GM12878 (cell line): ENCODE results near the gene TRDMT1. TPM values are rescaled to one million over a fixed set of nuclear protein-coding genes. Genes with fewer than 3 reads are reported as not detected.

Experiments used
- ATAC-seq: fragments of 200-7000 bp; cut with Tn5 transposase; 3 replicates; pipeline ENCODE4 v1.9.1; 2020; ENCODE audit warnings: mild to moderate bottlenecking, moderate library complexity
- Bru-seq: library from RNA; stranded (reverse); fragments of 400-500 nt; gene quantifications from one replicate; lab custom pipeline; 2021; lab: Mats Ljungman, UMichigan
- BruChase-seq, 2 experiments: library from RNA; stranded (reverse); fragments of 400-500 nt; gene quantifications; one replicate each; lab custom pipeline; 2021; lab: Mats Ljungman, UMichigan
- BruUV-seq: library from RNA; stranded (reverse); fragments of 400-500 nt; replicated peaks from 2 replicates; lab custom pipeline; 2021; lab: Mats Ljungman, UMichigan
- CTCF ChIA-PET: fragments of 300-600 bp; sonication (Branson Sonifier 250); formaldehyde crosslinking; extraction: SDS; loops from one replicate; lab custom pipeline; 2021; ENCODE audit warnings: inconsistent platforms; lab: Yijun Ruan, JAX
- POLR2A ChIA-PET: fragments of 350-600 bp; formaldehyde crosslinking; extraction: SDS; loops from one replicate; lab custom pipeline; 2021; ENCODE audit warnings: inconsistent platforms; lab: Charles Lee
- RAD21 ChIA-PET: fragments of 300-600 bp; sonication (Branson Sonifier 250); formaldehyde crosslinking; loops from one replicate; lab custom pipeline; 2023; ENCODE audit warnings: antibody characterized with exemption; ENCODE audit not compliant: unreplicated experiment; lab: Charles Lee
- SMC1A ChIA-PET: fragments of 300-600 bp; sonication (Branson Sonifier 250); formaldehyde crosslinking; loops from one replicate; lab custom pipeline; 2023; ENCODE audit not compliant: unreplicated experiment, uncharacterized antibody; lab: Charles Lee
- DNase-seq: peaks from one replicate; pipeline ENCODE4 v3.0.0-alpha.2; 2011; ENCODE audit warnings: low read depth, low spot score
- FAIRE-seq: peaks from 3 replicates; lab custom pipeline; 2011; peaks lifted over from hg19 to GRCh38; lab: Jason Lieb, UNC
- H2AFZ ChIP-seq: 2 replicates; pipeline ENCODE4 v1.6.0; 2011; ENCODE audit warnings: low read depth, low read length, control low read depth; ENCODE audit not compliant: control insufficient read depth
- H3K27ac ChIP-seq: 2 replicates; pipeline ENCODE4 v1.5.1; 2011; ENCODE audit warnings: control low read depth; ENCODE audit not compliant: control insufficient read depth, insufficient read depth
- H3K27me3 ChIP-seq, 2 experiments: replicated peaks in 1 of 2; 2 replicates each; pipeline versions ENCODE4 v1.6.0 to v1.6.1; 2011; ENCODE audit warnings: low read length in 1 of 2; ENCODE audit not compliant: control insufficient read depth in 2 of 2, insufficient read depth in 2 of 2
- H3K36me3 ChIP-seq, 2 experiments: 2 replicates each; pipeline ENCODE4 v1.5.1; 2011; ENCODE audit warnings: low read length in 1 of 2; ENCODE audit not compliant: control insufficient read depth in 2 of 2, insufficient read depth in 2 of 2
- H3K4me1 ChIP-seq: 2 replicates; pipeline ENCODE4 v1.6.1; 2011; ENCODE audit warnings: mild to moderate bottlenecking, low read length, moderate library complexity, mixed read lengths; ENCODE audit not compliant: control insufficient read depth, insufficient read depth
- H3K4me2 ChIP-seq: 2 replicates; pipeline ENCODE4 v1.6.0; 2011; ENCODE audit warnings: control low read depth; ENCODE audit not compliant: control insufficient read depth, insufficient read depth
- H3K4me3 ChIP-seq: fragments of 200-600 bp; sonication (generic); 2 replicates; pipeline ENCODE4 v1.5.1; 2016
- H3K79me2 ChIP-seq: 2 replicates; pipeline ENCODE4 v1.6.0; 2011; ENCODE audit warnings: low read length; ENCODE audit not compliant: control insufficient read depth, insufficient read depth
- H3K9ac ChIP-seq: 2 replicates; pipeline ENCODE4 v1.8.0; 2011; ENCODE audit warnings: low read length, control low read depth, mixed read lengths; ENCODE audit not compliant: control insufficient read depth, insufficient read depth
- H3K9me3 ChIP-seq: replicated peaks from 3 replicates; pipeline ENCODE4 v1.5.1; 2011; ENCODE audit warnings: mild to moderate bottlenecking, low read length; ENCODE audit not compliant: control insufficient read depth, insufficient read depth
- H4K20me1 ChIP-seq: 2 replicates; pipeline ENCODE4 v1.6.0; 2011; ENCODE audit not compliant: control insufficient read depth, insufficient read depth
- BMI1 ChIP-seq: fragments of 450-650 bp; IDR thresholded peaks from 2 replicates; pipeline ENCODE4 v1.6.1; 2016; ENCODE audit warnings: mild to moderate bottlenecking, moderate library complexity, borderline replicate concordance
- EGR1 ChIP-seq, 2 experiments: IDR thresholded peaks; 1 replicate in 1 of 2; 2 replicates in 1 of 2; pipeline ENCODE4 v1.6.1; 2011 to 2012; ENCODE audit warnings: low read depth in 2 of 2, low read length in 2 of 2, borderline replicate concordance in 1 of 2, mild to moderate bottlenecking in 1 of 2, moderate library complexity in 1 of 2
- MTA2 ChIP-seq: fragments of 450-650 bp; IDR thresholded peaks from 2 replicates; pipeline ENCODE4 v1.6.1; 2016; ENCODE audit warnings: low read depth, mild to moderate bottlenecking, moderate library complexity
- NKRF ChIP-seq: fragments of 450-650 bp; conservative IDR thresholded peaks from 2 replicates; pipeline ENCODE4 v1.6.1; 2017; ENCODE audit warnings: mild to moderate bottlenecking, moderate library complexity
- PKNOX1 ChIP-seq: fragments of 450-650 bp; IDR thresholded peaks from 2 replicates; pipeline ENCODE4 v1.6.1; 2016; ENCODE audit warnings: mild to moderate bottlenecking
- RBBP5 ChIP-seq: fragments of 200-600 bp; sonication (generic); conservative IDR thresholded peaks from 2 replicates; pipeline ENCODE4 v1.6.1; 2016
- SIN3A ChIP-seq: IDR thresholded peaks from 2 replicates; pipeline ENCODE4 v1.6.1; 2012; ENCODE audit warnings: low read depth, low read length, improper control_type of control experiment
- SP1 ChIP-seq: IDR thresholded peaks from one replicate; pipeline ENCODE4 v1.6.1; 2011; ENCODE audit warnings: low read depth, low read length
- SRF ChIP-seq, 2 experiments: IDR thresholded peaks; 2 replicates each; pipeline ENCODE4 v1.6.1; 2011; ENCODE audit warnings: low read depth in 2 of 2, low read length in 2 of 2, mild to moderate bottlenecking in 1 of 2, moderate library complexity in 1 of 2
- STAT1 ChIP-seq: fragments of 450-650 bp; conservative IDR thresholded peaks from 2 replicates; pipeline ENCODE4 v1.6.1; 2014; ENCODE audit warnings: antibody characterized with exemption, mild to moderate bottlenecking
- SUPT20H ChIP-seq: IDR thresholded peaks from 2 replicates; pipeline ENCODE4 v1.6.1; 2011; ENCODE audit warnings: low read depth, mild to moderate bottlenecking, low read length, moderate library complexity, borderline replicate concordance; ENCODE audit not compliant: control insufficient read depth
- TBL1XR1 ChIP-seq: IDR thresholded peaks from 2 replicates; pipeline ENCODE4 v1.6.1; 2012; ENCODE audit warnings: low read depth, low read length, improper control_type of control experiment
- ZNF384 ChIP-seq: IDR thresholded peaks from 2 replicates; pipeline ENCODE4 v1.6.1; 2012; ENCODE audit warnings: low read depth, mild to moderate bottlenecking, low read length, improper control_type of control experiment, borderline replicate concordance
- ZNF622 ChIP-seq: fragments of 450-650 bp; IDR thresholded peaks from 2 replicates; pipeline ENCODE4 v1.6.1; 2017; ENCODE audit warnings: mild to moderate bottlenecking, inconsistent platforms
- ZSCAN29 ChIP-seq: fragments of 450-650 bp; IDR thresholded peaks from 2 replicates; pipeline ENCODE4 v1.6.1; 2017; ENCODE audit warnings: mild to moderate bottlenecking, moderate library complexity
- WGBS: methylation state at CpG from one replicate; pipeline ENCODE4 v1.1.6; 2016; ENCODE audit warnings: low lambda C conversion rate; ENCODE audit not compliant: insufficient replicate concordance, insufficient coverage; ENCODE audit errors: missing lambda C conversion rate; 5-methylcytosine and 5-hydroxymethylcytosine counted together
- in situ Hi-C: fragments of 300-500 bp; cut with MboI; formaldehyde crosslinking; loops from 9 replicates; pipeline ENCODE4 v1.14.3; 2018; ENCODE audit warnings: mixed read lengths
- intact Hi-C: fragments of 100-400 bp; cut with micrococcal nuclease; formaldehyde crosslinking; loops from one replicate; pipeline ENCODE4 v1.14.2; 2022; ENCODE audit not compliant: unreplicated experiment
- long read RNA-seq, 2 experiments: library from polyadenylated mRNA; unstranded; transcript quantifications; one replicate each; pipeline ENCODE4 v2.0.0, GENCODE V29; 2019 to 2020
- polyA minus RNA-seq, 3 experiments: library from RNA; depleted of rRNA, polyadenylated mRNA; stranded (reverse); fragments of >200 nt; gene quantifications; 2 replicates each; pipeline ENCODE4 v1.2.3, GENCODE V29; 2011
- polyA plus RNA-seq, 11 experiments: library from polyadenylated mRNA; depleted of rRNA in 4 of 11; unstranded in 6 of 11; stranded (reverse) in 5 of 11; fragments of >200 nt; fragmentation: Nextera tagmentation in 4 of 11; fragmentation: Illumina TruSeq in 1 of 11; extraction: Ambion mirVana in 4 of 11; extraction: Trizol in 1 of 11; gene quantifications; 1 replicate in 1 of 11; 2 replicates in 10 of 11; pipeline versions ENCODE4 v1.2.1 to v1.2.3, GENCODE V29; 2011 to 2016; ENCODE audit warnings: inconsistent platforms in 2 of 11, missing spikeins in 2 of 11, low read depth in 1 of 11
- total RNA-seq, 4 experiments: library from RNA; depleted of rRNA in 3 of 4; stranded (reverse); fragments of >200 nt in 3 of 4; fragmentation: Illumina TruSeq in 1 of 4; extraction: Trizol in 1 of 4; gene quantifications; 2 replicates each; pipeline versions ENCODE4 v1.2.1 to v1.2.3, GENCODE V29; 2013 to 2021

The TRDMT1 gene
- total RNA-seq (2013; cell fraction: nucleolus; rRNA removed): 14.5 and 14.6 TPM in 2 replicates
- total RNA-seq (2014; rRNA removed): 4.3 and 5.0 TPM in 2 replicates
- 3.7 and 4.3 TPM in 2 replicates for total RNA-seq (2014; rRNA removed; fragmentation: Illumina TruSeq; extraction: Trizol)
- 3.9 and 4.4 TPM in 2 replicates for total RNA-seq (2021)
- polyA plus RNA-seq (2011; ENCODE audit: low read depth): 8.9 TPM
- 4.5 and 6.1 TPM in 2 replicates for polyA plus RNA-seq (2011; rRNA removed)
- 1.1 and 1.8 TPM in 2 replicates for polyA plus RNA-seq (2011; cell fraction: cytosol; rRNA removed)
- 3.5 and 3.7 TPM in 2 replicates for polyA plus RNA-seq (2011; cell fraction: nucleus; rRNA removed)
- polyA plus RNA-seq (2012): 1.2 and 1.6 TPM in 2 replicates
- polyA plus RNA-seq (2014; fragmentation: Illumina TruSeq; extraction: Trizol): 4.7 and 9.0 TPM in 2 replicates
- polyA plus RNA-seq (2014; fragmentation: Nextera tagmentation; extraction: Ambion mirVana): 1 to 10 TPM; 2.3 to 5.2 TPM
- polyA plus RNA-seq (2014; rRNA removed): 2.2 and 3.3 TPM in 2 replicates
- polyA plus RNA-seq (2016; fragmentation: Nextera tagmentation; extraction: Ambion mirVana): 1 to 10 TPM; 7.1 to 9.7 TPM
- polyA minus RNA-seq (2011; rRNA and poly(A)+ RNA removed): 3.9 and 5.2 TPM in 2 replicates
- polyA minus RNA-seq (2011; cell fraction: cytosol; rRNA and poly(A)+ RNA removed): 2.5 and 3.6 TPM in 2 replicates
- polyA minus RNA-seq (2011; cell fraction: nucleus; rRNA and poly(A)+ RNA removed): 5.9 and 8.4 TPM in 2 replicates
- percentile 49 among the genes with signal in this experiment for Bru-seq, nascent RNA
- BruChase-seq, experiment 1, labeled RNA remaining after a 6-hour chase: percentile 43 among the genes with signal in this experiment
- BruChase-seq, experiment 2, labeled RNA remaining after a 2-hour chase: percentile 49 among the genes with signal in this experiment
- long read RNA-seq, experiment 1, partial matches to known transcripts: 0 of 4 reads
- long read RNA-seq, experiment 1, other reads (novel, unspliced or antisense): 2 of 4 reads
- long read RNA-seq, experiment 2, transcript TRDMT1-203 (11 exons, 3,527 nt): major isoform, 14 of 27 reads
- long read RNA-seq, experiment 2, partial matches to known transcripts: 1 of 27 reads
- long read RNA-seq, experiment 2, other reads (novel, unspliced or antisense): 12 of 27 reads

GRCh38 chr10:17200912-17201793, at the start of gene TRDMT1:
TRDMT1 (minus strand) TSS chr10:17201672; CDS start chr10:17201634, 38 bp downstream.
- 3% methylated on average over 58 of the region's 60 CpGs for WGBS
- no TSS peak for BruUV-seq
- ChIA-PET POLR2A (interaction anchor here (3.7 kb wide), 1 partner anchor 28 kb away, joined by 23 read pairs; the partner anchor contains the start of gene VIM), CTCF (interaction anchor here (0.7 to 3.1 kb wide), 8 partner anchors 9 to 1319 kb away, joined by 3 to 16 read pairs (median 4); partner anchors contain the start of gene VIM), SMC1A (interaction anchor here (1.0 to 2.8 kb wide), 9 partner anchors 12 to 37 kb away, joined by 3 to 8 read pairs (median 5); partner anchors contain the start of gene VIM), RAD21 (interaction anchor here (0.8 to 2.9 kb wide), 5 partner anchors 13 to 384 kb away, joined by 3 to 14 read pairs (median 6); partner anchors contain the start of gene RSU1)
- intact Hi-C loops (loop anchor here (1.0 kb wide), 1 partner anchor 29 kb away; no protein-coding TSS in a partner anchor), in situ Hi-C loops (loop anchor here (25.0 kb wide), 1 partner anchor 1461 kb away; the partner anchor contains the start of genes ARL5B and NSUN6)
- Histone ChIP-seq H3K9me3 (no peaks in the 10 kb centered on the region), H2AFZ (peak within 1 kb of the TSS; percentile 99), H3K4me1 (peaks cover under 1% of the 10 kb centered on the region), H3K79me2 (no peaks in the 10 kb centered on the region), H4K20me1 (no peaks in the 10 kb centered on the region), H3K27ac (peak within 1 kb of the TSS; percentile 58; the same call in 1 of the 2 replicates), H3K36me3 (no peaks in the 10 kb centered on the region), H3K27me3 (no peaks in the 10 kb centered on the region), H3K9ac (peak within 1 kb of the TSS; percentile 73), H3K4me2 (peak within 1 kb of the TSS; percentile 93), H3K4me3 (peak within 1 kb of the TSS; percentile 89)
- DNase-seq: no peak
- FAIRE-seq: no peak
- ATAC-seq: peak; percentile 99
- TF ChIP-seq STAT1: peak; percentile 98
- peak; percentile 77 for TF ChIP-seq ZSCAN29
- no peak for TF ChIP-seq SUPT20H
- TF ChIP-seq RBBP5: 0 out of 2 replicates have a peak, but pooled peaks have one; percentile 41
- TF ChIP-seq BMI1: peak; percentile 72
- no peak for TF ChIP-seq SP1
- TF ChIP-seq ZNF622: no peak
- TF ChIP-seq EGR1 (IDR thresholded peaks at IDR 0.05; ENCODE audit: borderline replicate concordance in 1 of 2, low read depth in 2 of 2, low read length in 2 of 2): peak in 1 of 2 experiments; percentile 23; a peak in 1 of 3 replicates
- TF ChIP-seq ZNF384: 0 out of 2 replicates have a peak, but pooled peaks have one; percentile 23
- TF ChIP-seq SIN3A: peak; percentile 79
- peak; percentile 43; the same call in 1 of the 2 replicates for TF ChIP-seq PKNOX1
- TF ChIP-seq NKRF: peak; percentile 51
- no peak for TF ChIP-seq MTA2
- peak; percentile 53; the same call in 1 of the 2 replicates for TF ChIP-seq TBL1XR1
- TF ChIP-seq SRF (IDR thresholded peaks at IDR 0.05; ENCODE audit: low read depth in 2 of 2, low read length in 2 of 2): peak in 1 of 2 experiments; percentile 84; a peak in 2 of 4 replicates
